Erythroblast (primary cell): ENCODE results near the gene SLC12A8.

ENCODE experiments used
- GATA1 ChIP-seq: IDR thresholded peaks from 2 replicates; pipeline ENCODE4 v1.6.1; 2011; ENCODE audit warnings: low read depth, mild to moderate bottlenecking, control low read depth, low read length, moderate library complexity
- POLR2A ChIP-seq: IDR thresholded peaks from 2 replicates; pipeline ENCODE4 v1.6.1; 2011; ENCODE audit warnings: mild to moderate bottlenecking, low read length

DNA sequence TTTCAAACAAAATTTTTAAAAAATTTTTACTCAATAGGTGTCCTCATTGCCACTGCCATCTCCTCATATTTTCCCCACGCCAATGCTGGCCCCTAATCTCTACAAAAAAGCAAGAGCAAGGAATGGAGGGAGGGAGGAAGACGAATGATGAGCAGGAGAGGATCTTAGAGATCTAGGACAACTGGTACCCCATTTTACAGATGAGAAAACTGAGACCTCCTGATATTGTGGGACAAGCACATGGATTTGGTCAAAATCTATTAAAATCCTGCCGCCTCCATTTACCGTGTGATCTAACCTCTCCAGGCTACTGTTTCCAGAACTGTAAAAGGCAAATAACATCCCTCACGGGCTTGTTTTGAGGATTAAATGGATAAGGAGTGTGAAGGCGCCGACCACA, 161.3 kb downstream of the SLC12A8 start:
- TF ChIP-seq POLR2A: no peak
- no peak for TF ChIP-seq GATA1
